H9 (cell line): Measurements from ENCODE around the gene SP4. TPM values are rescaled to one million over a fixed set of nuclear protein-coding genes. Genes with fewer than 3 reads are reported as not detected.

Source experiments
- DNase-seq: peaks from one replicate; pipeline ENCODE4 v3.0.0-alpha.2; 2017
- H2AFZ ChIP-seq: one replicate; pipeline ENCODE4 v1.6.1; 2013; ENCODE audit warnings: mild to moderate bottlenecking, low read length, control low read depth, moderate library complexity
- H2AK5ac ChIP-seq: 2 replicates; pipeline ENCODE4 v1.6.1; 2013; ENCODE audit warnings: low read length, control low read depth, mixed read lengths; ENCODE audit not compliant: insufficient read length
- H2BK120ac ChIP-seq: one replicate; pipeline ENCODE4 v1.6.1; 2013; ENCODE audit warnings: low read depth, mild to moderate bottlenecking, low read length, control low read depth, inconsistent platforms; ENCODE audit not compliant: poor library complexity, severe bottlenecking
- H2BK12ac ChIP-seq: 2 replicates; pipeline ENCODE4 v1.6.1; 2013; ENCODE audit warnings: low read length, control low read depth, mixed read lengths, low read depth; ENCODE audit not compliant: insufficient read length
- H2BK15ac ChIP-seq: 2 replicates; pipeline ENCODE4 v1.6.1; 2013; ENCODE audit warnings: low read depth, low read length, control low read depth
- H2BK20ac ChIP-seq: one replicate; pipeline ENCODE4 v1.6.1; 2013; ENCODE audit warnings: low read depth, mild to moderate bottlenecking, low read length, control low read depth, inconsistent platforms; ENCODE audit not compliant: poor library complexity, severe bottlenecking
- H2BK5ac ChIP-seq: 2 replicates; pipeline ENCODE4 v1.6.1; 2013; ENCODE audit warnings: low read length, control low read depth, mixed read lengths; ENCODE audit not compliant: insufficient read length
- H3K14ac ChIP-seq: 2 replicates; pipeline ENCODE4 v1.6.1; 2013; ENCODE audit warnings: low read length, control low read depth; ENCODE audit not compliant: insufficient read depth
- H3K18ac ChIP-seq: 2 replicates; pipeline ENCODE4 v1.6.1; 2013; ENCODE audit warnings: low read depth, mild to moderate bottlenecking, mixed read lengths, low read length, control low read depth; ENCODE audit not compliant: insufficient read length
- H3K23ac ChIP-seq: 2 replicates; pipeline ENCODE4 v1.6.1; 2013; ENCODE audit warnings: low read length, control low read depth, mixed read lengths, low read depth; ENCODE audit not compliant: insufficient read length
- H3K23me2 ChIP-seq: 2 replicates; pipeline ENCODE4 v1.6.1; 2013; ENCODE audit warnings: low read depth, mild to moderate bottlenecking, mixed read lengths, low read length, control low read depth; ENCODE audit not compliant: insufficient read length, poor library complexity, severe bottlenecking
- H3K27ac ChIP-seq: 2 replicates; pipeline ENCODE4 v1.5.1; 2013; ENCODE audit warnings: low read length, control low read depth, mixed read lengths, low read depth; ENCODE audit not compliant: insufficient read length
- H3K27me3 ChIP-seq: 2 replicates; pipeline ENCODE4 v1.6.1; 2013; ENCODE audit warnings: low read length, control low read depth, inconsistent platforms; ENCODE audit not compliant: insufficient read depth
- H3K4ac ChIP-seq: 2 replicates; pipeline ENCODE4 v1.6.1; 2013; ENCODE audit warnings: low read depth, mild to moderate bottlenecking, control low read depth, inconsistent platforms, low read length, moderate library complexity
- H3K4me1 ChIP-seq: 2 replicates; pipeline ENCODE4 v1.6.1; 2013; ENCODE audit warnings: low read length, control low read depth, inconsistent platforms; ENCODE audit not compliant: insufficient read depth
- H3K4me2 ChIP-seq: 2 replicates; pipeline ENCODE4 v1.6.1; 2013; ENCODE audit warnings: low read length, control low read depth, mixed read lengths; ENCODE audit not compliant: insufficient read length, insufficient read depth
- H3K56ac ChIP-seq: 2 replicates; pipeline ENCODE4 v1.6.1; 2013; ENCODE audit warnings: low read depth, mild to moderate bottlenecking, mixed read lengths, low read length, control low read depth; ENCODE audit not compliant: insufficient read length
- H3K79me1 ChIP-seq: 2 replicates; pipeline ENCODE4 v1.6.1; 2013; ENCODE audit warnings: low read depth, mild to moderate bottlenecking, moderate library complexity, low read length, control low read depth, inconsistent platforms; ENCODE audit not compliant: insufficient read depth, poor library complexity, severe bottlenecking
- H3K79me2 ChIP-seq: 2 replicates; pipeline ENCODE4 v1.6.1; 2013; ENCODE audit warnings: low read length, control low read depth, inconsistent platforms; ENCODE audit not compliant: insufficient read depth
- H3K9ac ChIP-seq: 2 replicates; pipeline ENCODE4 v1.6.1; 2013; ENCODE audit warnings: low read length, control low read depth, mixed read lengths; ENCODE audit not compliant: insufficient read length; ENCODE audit errors: extremely low read depth
- H3K9me3 ChIP-seq: one replicate; pipeline ENCODE4 v1.6.1; 2013; ENCODE audit warnings: low read depth, low read length, inconsistent platforms; ENCODE audit not compliant: control insufficient read depth
- H3T11ph ChIP-seq: one replicate; pipeline ENCODE4 v1.6.1; 2013; ENCODE audit warnings: mild to moderate bottlenecking, low read length, control low read depth, inconsistent platforms
- H4K20me1 ChIP-seq: one replicate; pipeline ENCODE4 v1.6.1; 2013; ENCODE audit not compliant: control insufficient read depth, insufficient read length, insufficient read depth
- H4K5ac ChIP-seq: 2 replicates; pipeline ENCODE4 v1.6.1; 2013; ENCODE audit warnings: low read depth, mild to moderate bottlenecking, mixed read lengths, low read length, control low read depth; ENCODE audit not compliant: insufficient read length
- H4K8ac ChIP-seq: replicated peaks from 2 replicates; pipeline ENCODE4 v1.6.1; 2013; ENCODE audit warnings: low read length, control low read depth, mixed read lengths, low read depth; ENCODE audit not compliant: insufficient read length
- H4K91ac ChIP-seq: 2 replicates; pipeline ENCODE4 v1.6.1; 2013; ENCODE audit warnings: low read depth, mild to moderate bottlenecking, moderate library complexity, mixed read lengths, low read length, control low read depth; ENCODE audit not compliant: insufficient read length
- H3K27ac Mint-ChIP-seq, 3 experiments: 2 replicates in 2 of 3; 3 replicates in 1 of 3; pipeline ENCODE4 v1.8.0; 2020 to 2021; ENCODE audit warnings: mixed read lengths in 3 of 3, mild to moderate bottlenecking in 1 of 3, moderate library complexity in 1 of 3
- H3K27me3 Mint-ChIP-seq: 2 replicates; pipeline ENCODE4 v1.8.0; 2021; ENCODE audit warnings: low read depth, mild to moderate bottlenecking, moderate library complexity, mixed read lengths
- H3K36me3 Mint-ChIP-seq, 3 experiments: 2 replicates in 2 of 3; 3 replicates in 1 of 3; pipeline ENCODE4 v1.8.0; 2020 to 2021; ENCODE audit warnings: low read depth in 3 of 3, mixed read lengths in 3 of 3; ENCODE audit not compliant: insufficient read depth in 1 of 3
- H3K4me1 Mint-ChIP-seq, 2 experiments: 2 replicates each; pipeline ENCODE4 v1.8.0; 2020; ENCODE audit warnings: mixed read lengths in 2 of 2
- H3K4me3 Mint-ChIP-seq, 2 experiments: 2 replicates in 1 of 2; 3 replicates in 1 of 2; pipeline ENCODE4 v1.8.0; 2020 to 2021; ENCODE audit warnings: mild to moderate bottlenecking in 2 of 2, mixed read lengths in 2 of 2, moderate library complexity in 1 of 2
- H3K9me3 Mint-ChIP-seq, 2 experiments: 2 replicates in 1 of 2; 3 replicates in 1 of 2; pipeline ENCODE4 v1.8.0; 2020; ENCODE audit warnings: mild to moderate bottlenecking in 2 of 2, mixed read lengths in 2 of 2, moderate library complexity in 1 of 2
- CTCF ChIP-seq: fragments of 200-600 bp; sonication (generic); conservative IDR thresholded peaks from 3 replicates; pipeline ENCODE4 v1.8.0; 2021; ENCODE audit warnings: antibody characterized with exemption, mild to moderate bottlenecking
- WGBS: extraction: QIAGEN DNeasy Blood & Tissue Kit; methylation state at CpG from one replicate; pipeline ENCODE4 v1.1.7; 2013; ENCODE audit warnings: missing lambda C conversion rate, low lambda C conversion rate, mixed read lengths; ENCODE audit not compliant: insufficient read length; ENCODE audit errors: extremely low coverage; 5-methylcytosine and 5-hydroxymethylcytosine counted together
- total RNA-seq: library from RNA; stranded (reverse); gene quantifications from 2 replicates; pipeline ENCODE4 v1.2.1, GENCODE V29; 2021

SP4 gene
- total RNA-seq, 1 experiment from 2014 or later = 19.4 TPM

- H3K27ac ChIP-seq = no peak overlapping the region
- no peak overlapping the region for H3K56ac ChIP-seq
Measured at GRCh38 chr7:21429021-21429420, 1.1 kb downstream of the SP4 start.

More at GRCh38 chr7:21429021-21429420, 1.1 kb downstream of the SP4 start:
- Histone ChIP-seq H4K91ac (no peak overlapping the region), H3K4me1 (peaks cover 12% of the 10 kb centered on the region), H3K14ac (no peak overlapping the region), H3K79me1 (peaks cover 7% of the 10 kb centered on the region), H2BK120ac (no peak overlapping the region), H3K9ac (no peak overlapping the region), H3K27me3 (no peaks in the 10 kb centered on the region), H3K23ac (no peak overlapping the region), H4K8ac (no peak overlapping the region), H3K4me2 (peak overlapping the region; percentile 79), H2BK15ac (no peak overlapping the region), H2AFZ (no peak overlapping the region), H3K23me2 (peaks cover 9% of the 10 kb centered on the region), H2BK5ac (no peak overlapping the region), H3K18ac (no peak overlapping the region), H3K9me3 (no peaks in the 10 kb centered on the region), H3K79me2 (peaks cover 18% of the 10 kb centered on the region), H4K5ac (no peak overlapping the region), H2BK20ac (no peak overlapping the region), H2BK12ac (no peak overlapping the region), H2AK5ac (no peak overlapping the region), H3T11ph (no peak overlapping the region), H4K20me1 (no peaks in the 10 kb centered on the region), H3K4ac (no peak overlapping the region)
- H3K4me1 Mint-ChIP-seq = peaks cover 53 to 63% of the 10 kb centered on the region in 2 experiments
- H3K27ac Mint-ChIP-seq = peak overlapping the region; percentile 50 to 93 (median 70); a peak in 5 of 7 replicates
- DNase-seq = no peak
- WGBS = no CpG with 5 or more reads among the region's 3 CpGs
- no peaks in the 10 kb centered on the region; a peak in 1 of 5 replicates for H3K9me3 Mint-ChIP-seq
- no peak for TF ChIP-seq CTCF
- H3K36me3 Mint-ChIP-seq = peaks cover 11 to 21% (median 15%) of the 10 kb centered on the region in 3 experiments; a peak in 6 of 7 replicates
- peak overlapping the region; percentile 97 to 100 for H3K4me3 Mint-ChIP-seq
- H3K27me3 Mint-ChIP-seq = no peaks in the 10 kb centered on the region
